Nucleus accumbens (tissue), 56 donors: ENCODE measurements around the gene FBLIM1.

Experiments
- DNase-seq, 56 donors: peaks; one replicate each; lab custom pipeline; 2025; lab: John Stamatoyannopoulos, UW

FBLIM1 gene

DNA sequence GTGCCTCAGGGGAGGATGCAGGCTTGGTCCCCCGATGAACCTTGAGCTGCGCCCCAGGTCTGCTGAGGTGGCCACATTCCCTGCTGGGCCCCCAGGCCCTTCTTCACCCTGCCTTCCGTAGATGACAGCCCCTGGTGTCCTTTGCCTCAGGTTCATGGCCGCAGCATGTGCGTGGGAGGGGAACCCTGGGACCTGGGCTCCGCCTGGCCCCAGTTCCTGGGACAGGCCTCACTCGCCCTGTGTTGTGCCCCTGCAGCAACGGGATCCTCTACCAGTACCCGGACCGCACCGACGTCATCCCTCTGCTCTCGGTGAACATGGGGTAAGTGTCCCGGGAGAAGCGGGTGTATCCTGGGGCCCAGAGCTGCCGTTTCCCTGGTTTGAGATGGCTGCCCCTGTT is 27.7 kb upstream of the FBLIM1 start:
- no peak for DNase-seq

- peak in 2 of 56 donors; percentile 13 to 18 for DNase-seq
These were observed 26.6 kb upstream of the FBLIM1 start for GRCh38 chr1:15731735-15732685.

- DNase-seq = no peak
These were observed 25.9 kb upstream of the FBLIM1 start for GRCh38 chr1:15732686-15733081.

- no peak for DNase-seq
These were observed 25.3 kb upstream of the FBLIM1 start for GRCh38 chr1:15733218-15733725.

DNA sequence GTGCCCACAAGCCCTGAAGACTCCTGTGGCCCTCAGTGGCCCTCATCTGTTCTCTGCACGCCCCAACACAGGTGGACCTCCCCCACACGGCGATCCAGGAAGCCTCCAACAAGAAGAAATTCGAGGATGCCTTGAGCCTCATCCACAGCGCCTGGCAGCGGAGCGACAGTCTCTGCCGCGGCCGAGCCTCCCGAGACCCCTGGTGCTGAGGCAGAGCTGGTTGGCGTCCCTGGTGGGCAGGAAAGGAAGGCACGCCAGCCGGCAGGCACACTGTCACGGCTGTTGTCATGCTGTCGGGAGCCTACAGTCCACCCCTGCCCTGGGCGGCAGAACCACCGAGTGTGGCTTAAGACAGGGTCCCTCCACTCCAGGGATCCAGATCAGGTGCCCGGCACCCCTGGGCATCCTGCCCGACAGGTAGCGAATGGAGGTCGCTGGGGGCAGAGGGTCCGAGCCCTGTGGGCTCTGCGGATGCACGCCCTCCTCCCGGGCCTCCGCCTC is 24.8 kb upstream of the FBLIM1 start:
- DNase-seq = no peak

- DNase-seq = no peak
These were observed 24.3 kb upstream of the FBLIM1 start for GRCh38 chr1:15734296-15734695.

DNA sequence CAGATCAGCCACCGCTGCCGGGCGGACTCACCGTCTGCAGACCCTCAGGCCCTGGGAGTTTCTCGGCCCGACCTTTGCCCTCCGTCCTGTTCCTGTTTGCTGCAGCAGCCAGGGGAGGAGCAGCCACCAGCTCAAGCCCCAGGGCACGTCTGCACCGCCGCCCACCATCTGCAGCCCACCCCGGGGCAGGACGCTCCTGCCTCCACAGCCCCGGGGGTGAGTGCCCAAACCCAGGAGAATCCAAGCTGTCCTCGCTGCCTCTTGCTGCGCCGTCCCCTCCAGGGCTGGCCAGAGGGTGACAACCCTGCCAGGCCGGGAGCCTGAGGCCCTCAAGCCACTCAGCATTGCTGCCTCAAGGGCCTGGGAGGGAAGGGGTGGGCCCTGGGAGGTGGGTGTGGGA is 23.7 kb upstream of the FBLIM1 start:
- no peak for DNase-seq

GRCh38 chr1:15735304-15736037 is 23.1 kb upstream of the FBLIM1 start:
- no peak for DNase-seq

DNA sequence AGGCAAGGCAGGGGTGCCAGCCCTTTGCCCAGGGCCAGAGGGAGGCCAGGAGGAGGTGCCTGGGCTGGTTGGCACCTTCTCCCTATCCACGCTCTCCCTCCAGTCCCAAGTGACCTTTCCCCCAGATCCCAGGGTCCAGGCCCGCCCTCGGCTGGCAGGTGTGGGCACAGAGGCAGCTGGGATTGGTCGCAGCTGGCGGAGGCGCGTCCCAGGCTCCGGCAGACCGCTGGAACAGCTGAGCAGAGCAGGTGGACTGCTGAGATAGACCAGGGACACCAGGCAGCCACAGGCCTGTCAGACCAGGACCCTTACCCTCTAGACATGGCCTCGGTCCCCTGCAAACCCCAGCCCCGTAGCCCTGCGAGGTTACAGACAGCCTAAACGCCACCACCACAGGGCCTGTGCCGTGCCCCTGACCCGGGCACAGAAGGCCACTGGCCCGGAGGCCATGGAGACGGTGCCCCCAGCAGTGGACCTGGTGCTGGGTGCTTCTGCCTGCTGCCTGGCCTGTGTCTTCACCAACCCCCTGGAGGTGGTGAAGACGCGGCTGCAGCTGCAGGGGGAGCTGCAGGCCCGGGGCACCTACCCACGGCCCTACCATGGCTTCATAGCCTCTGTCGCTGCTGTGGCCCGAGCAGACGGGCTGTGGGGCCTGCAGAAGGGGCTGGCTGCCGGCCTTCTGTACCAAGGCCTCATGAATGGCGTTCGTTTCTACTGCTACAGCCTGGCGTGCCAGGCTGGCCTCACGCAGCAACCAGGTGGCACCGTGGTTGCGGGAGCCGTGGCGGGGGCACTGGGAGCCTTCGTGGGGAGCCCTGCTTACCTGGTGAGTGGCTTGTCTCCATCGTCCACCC is 22.3 kb upstream of the FBLIM1 start, which contains the start of gene SLC25A34:
Gene SLC25A34 (plus strand): TSS at position 221 of the 854 bp plus-strand sequence. CDS start 228 bp downstream, at position 449.
- peak in 11 of 56 donors; percentile 5 to 46 (median 16) for DNase-seq

DNA sequence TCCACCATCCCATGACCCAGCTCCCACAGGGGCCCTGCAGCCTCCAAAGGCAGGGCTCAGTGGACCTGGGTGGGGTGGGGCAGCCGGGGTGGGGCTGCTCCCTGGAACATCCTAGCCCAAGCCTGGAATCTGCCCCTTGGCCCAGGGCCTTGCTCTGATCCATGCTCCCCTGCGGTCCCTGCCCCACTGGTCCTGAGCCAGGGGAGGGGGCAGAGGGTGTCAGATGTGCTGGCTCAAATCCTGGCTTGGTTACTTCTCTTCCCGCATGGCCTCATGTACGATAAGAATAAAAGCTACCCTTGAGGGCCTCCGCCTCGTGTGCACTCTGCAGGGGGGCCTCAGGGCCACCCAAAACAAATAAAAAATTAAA is 21.7 kb upstream of the FBLIM1 start:
- DNase-seq = no peak

GRCh38 chr1:15737324-15738319 is 21.0 kb upstream of the FBLIM1 start:
- DNase-seq = no peak

- DNase-seq = no peak
These were observed 20.0 kb upstream of the FBLIM1 start for GRCh38 chr1:15738416-15739113.

DNA sequence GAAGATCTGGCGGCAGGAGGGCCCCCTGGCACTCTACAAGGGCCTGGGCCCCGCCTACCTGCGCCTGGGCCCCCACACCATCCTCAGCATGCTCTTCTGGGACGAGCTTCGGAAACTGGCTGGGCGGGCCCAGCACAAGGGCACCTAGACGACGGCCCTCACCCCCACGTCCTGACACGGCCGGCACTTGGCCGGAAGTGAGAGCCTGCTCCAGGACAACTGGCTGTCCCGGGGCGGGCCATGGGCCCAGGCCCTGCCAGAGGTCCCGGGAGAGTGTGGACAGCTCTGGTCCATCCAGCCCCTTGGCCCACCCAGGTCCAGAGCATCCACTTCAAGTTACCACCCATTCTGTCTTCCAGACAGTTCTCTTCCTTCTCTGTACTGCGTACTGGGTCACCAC is 19.3 kb upstream of the FBLIM1 start:
- no peak for DNase-seq

- DNase-seq = no peak
These were observed 18.9 kb upstream of the FBLIM1 start for GRCh38 chr1:15739745-15740144.

GRCh38 chr1:15740924-15741850 is 17.4 kb upstream of the FBLIM1 start:
- peak in 41 of 56 donors; percentile 4 to 77 (median 30) for DNase-seq

DNA sequence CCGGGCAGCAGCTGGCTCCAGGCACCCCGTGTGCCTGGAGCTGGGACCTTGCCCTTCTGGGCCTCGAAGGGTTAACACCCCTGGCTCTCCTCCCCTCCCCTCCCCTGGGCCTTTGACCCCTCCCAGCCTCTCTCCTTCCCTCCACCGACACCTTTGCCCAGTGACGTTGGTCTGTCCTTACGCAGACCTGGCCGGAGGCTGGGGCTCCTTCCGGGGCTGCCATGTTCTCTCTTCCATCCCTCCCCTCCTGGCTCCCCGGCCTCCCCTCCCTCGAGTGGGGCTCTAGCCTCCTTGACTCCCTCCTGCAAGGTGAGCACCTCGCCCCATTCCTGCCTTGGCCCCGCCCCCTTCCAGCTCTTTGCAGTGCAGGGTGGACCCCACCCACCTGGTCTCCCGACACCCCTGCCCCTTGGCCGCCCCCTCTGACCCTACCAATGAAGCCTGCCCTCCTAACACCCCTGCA is 16.2 kb upstream of the FBLIM1 start, which contains the start of gene TMEM82:
Gene TMEM82 (plus strand): TSS at position 161 of the 463 bp plus-strand sequence. CDS start 61 bp downstream, at position 222.
- no peak for DNase-seq
